ENCODE measurements around the gene CLIC4. TPM values are rescaled to one million over a fixed set of nuclear protein-coding genes. Genes with fewer than 3 reads are reported as not detected.

CLIC4 gene
- total and polyA plus RNA-seq, 2 of the 8 experiments (the other 6 are each of a cell fraction or from before 2014, with no cell fraction given) = 77.5 to 293 TPM

GRCh38 chr1:24704411-24705259, 40.6 kb upstream of the CLIC4 start (continued):
- TF ChIP-seq ATF2 (IDR thresholded peaks at IDR 0.05; ENCODE audit: low read length) (peak; percentile 37; the same call in 1 of the 2 replicates), SP2 (IDR thresholded peaks at IDR 0.05; ENCODE audit: low read length) (no peak), NANOG (IDR thresholded peaks at IDR 0.05; ENCODE audit: insufficient read depth, low read depth, low read length, poor library complexity, severe bottlenecking) (no peak), CBX5 (IDR thresholded peaks at IDR 0.05; ENCODE audit: low read depth, low read length) (no peak), BACH1 (IDR thresholded peaks at IDR 0.05; ENCODE audit: low read length) (no peak), TAF1 (IDR thresholded peaks at IDR 0.05; ENCODE audit: low read depth, low read length) (no peak), PHF8 (conservative IDR thresholded peaks at IDR 0.05; ENCODE audit: low read depth, low read length) (no peak), FOSL1 (IDR thresholded peaks at IDR 0.05; ENCODE audit: insufficient read depth, low read depth, low read length) (no peak), ZNF274 (IDR thresholded peaks at IDR 0.05; ENCODE audit: borderline replicate concordance, extremely low read depth, low read length) (no peak), KDM5A (IDR thresholded peaks at IDR 0.05; ENCODE audit: low read length) (no peak), TAF7 (optimal IDR thresholded peaks at IDR 0.05; ENCODE audit: borderline replicate concordance, low read depth, low read length) (no peak), EP300 (IDR thresholded peaks at IDR 0.05; ENCODE audit: borderline replicate concordance in 1 of 2, low read depth in 2 of 2, low read length in 2 of 2) (no peak), CTCF (IDR thresholded peaks at IDR 0.05; ENCODE audit: control extremely low read depth in 1 of 3, insufficient read depth in 1 of 3, low read depth in 1 of 3, low read length in 3 of 3) (no peak), POLR2A (IDR thresholded peaks at IDR 0.05; ENCODE audit: control extremely low read depth in 1 of 2, low read depth in 2 of 2, low read length in 2 of 2) (no peak), EGR1 (IDR thresholded peaks at IDR 0.05; ENCODE audit: borderline replicate concordance, low read depth, low read length) (0 out of 2 replicates have a peak, but pooled peaks have one; percentile 29), CTBP2 (IDR thresholded peaks at IDR 0.05; ENCODE audit: borderline replicate concordance, insufficient read depth, insufficient read length, low read length) (no peak), SAP30 (IDR thresholded peaks at IDR 0.05; ENCODE audit: insufficient read depth, insufficient replicate concordance, low read length) (no peak), TBP (IDR thresholded peaks at IDR 0.05; ENCODE audit: low read depth, low read length) (no peak)
